Activated CD4-positive, alpha-beta T cell treated with anti-CD3 and anti-CD28 coated beads, Interleukin-2, amount 50 U/mL, for 16 hours (primary cell): ENCODE results near the gene ABI1.

Experiments
- DNase-seq: peaks from one replicate; pipeline ENCODE4 v3.0.0-alpha.2; 2020

The ABI1 gene

DNA sequence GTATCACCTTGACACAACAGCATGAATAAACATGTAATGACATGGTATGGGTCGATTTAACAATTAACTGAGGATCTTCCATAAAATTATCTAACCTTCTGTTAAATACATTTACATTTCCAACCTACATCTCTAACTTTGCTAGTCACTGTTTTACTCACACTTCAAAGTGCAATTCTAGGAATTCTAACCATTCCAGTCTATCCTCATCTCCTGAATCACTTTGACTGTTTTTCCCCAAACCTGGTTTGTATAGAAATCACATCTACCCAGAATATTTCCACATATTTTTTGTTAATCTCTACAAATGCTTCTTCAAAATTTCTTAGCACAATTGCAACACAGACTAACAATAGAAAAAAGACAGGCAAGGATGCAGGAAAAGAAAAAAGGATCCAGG is 6.2 kb downstream of the ABI1 start:
- DNase-seq: no peak

DNA sequence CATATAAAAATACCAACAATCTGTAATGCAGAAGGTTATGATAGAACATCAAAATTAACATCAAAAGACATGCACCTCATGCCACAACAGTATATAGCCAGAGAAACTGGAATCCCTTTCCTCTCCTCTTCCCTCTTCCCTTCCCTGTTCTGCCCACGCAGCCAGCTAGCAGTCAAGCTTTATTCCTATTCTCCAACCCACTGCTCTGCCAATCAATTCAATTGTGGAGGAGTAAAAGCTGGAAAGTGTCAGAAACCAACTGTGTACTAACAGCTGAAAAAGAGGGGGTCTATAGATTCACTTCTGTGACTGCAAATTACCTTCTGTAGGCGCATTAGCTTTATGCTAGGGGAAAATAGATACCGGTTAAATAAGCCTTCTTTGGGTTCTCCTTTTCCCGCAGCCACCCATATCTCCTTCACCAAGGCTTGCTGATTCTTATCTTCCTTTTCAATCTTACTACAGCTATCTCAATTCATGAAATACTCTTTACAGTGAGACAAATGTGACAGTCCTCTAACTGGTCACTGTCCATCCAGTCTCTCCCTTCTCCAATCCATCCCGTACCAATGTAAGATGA is 16.3 kb downstream of the ABI1 start:
- no peak for DNase-seq

DNA sequence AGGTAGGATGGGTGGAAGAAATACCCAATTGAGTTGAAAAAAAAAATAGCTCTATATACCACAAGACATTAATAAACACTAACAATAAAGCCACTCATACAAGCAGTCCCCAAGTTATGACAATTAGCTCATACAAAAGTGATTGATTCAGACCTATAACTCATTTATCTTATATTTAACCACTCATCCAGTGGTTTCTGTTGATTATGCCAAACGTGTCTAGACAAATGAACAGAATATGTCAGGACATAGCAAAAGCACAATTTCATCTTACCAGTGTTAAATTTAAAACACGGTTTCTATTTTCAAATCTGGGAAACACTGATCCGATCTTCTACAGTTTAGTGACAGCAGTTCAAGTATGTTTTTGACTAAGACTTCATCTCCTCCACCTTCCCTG is 17.0 kb downstream of the ABI1 start:
- DNase-seq: no peak

DNA sequence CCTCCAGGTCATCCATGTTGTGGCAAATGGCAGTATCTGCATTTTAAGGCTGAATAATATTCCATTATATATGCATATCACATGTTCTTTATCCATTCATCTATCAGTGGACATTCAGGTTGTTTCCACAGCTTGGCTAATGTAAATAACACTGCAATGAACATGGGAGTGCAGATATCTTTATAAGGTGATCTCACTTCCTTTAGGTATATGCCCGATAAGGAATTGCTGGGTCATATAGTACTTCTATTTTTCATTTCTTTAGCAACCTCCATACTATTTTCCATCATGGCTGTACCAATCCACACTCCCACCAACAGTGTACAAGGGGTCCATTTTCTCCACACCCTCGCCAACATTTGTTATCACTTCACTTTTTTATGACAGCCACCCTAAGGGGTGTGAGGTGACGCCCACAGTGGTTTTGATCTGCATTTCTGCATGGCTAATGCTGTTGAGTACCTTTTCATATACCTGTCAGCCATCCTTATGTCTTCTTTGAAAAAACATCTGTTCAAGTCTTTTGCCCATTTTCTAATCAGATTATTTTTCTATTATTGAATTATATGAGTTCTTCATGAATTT is 18.9 kb downstream of the ABI1 start:
- DNase-seq: no peak

DNA sequence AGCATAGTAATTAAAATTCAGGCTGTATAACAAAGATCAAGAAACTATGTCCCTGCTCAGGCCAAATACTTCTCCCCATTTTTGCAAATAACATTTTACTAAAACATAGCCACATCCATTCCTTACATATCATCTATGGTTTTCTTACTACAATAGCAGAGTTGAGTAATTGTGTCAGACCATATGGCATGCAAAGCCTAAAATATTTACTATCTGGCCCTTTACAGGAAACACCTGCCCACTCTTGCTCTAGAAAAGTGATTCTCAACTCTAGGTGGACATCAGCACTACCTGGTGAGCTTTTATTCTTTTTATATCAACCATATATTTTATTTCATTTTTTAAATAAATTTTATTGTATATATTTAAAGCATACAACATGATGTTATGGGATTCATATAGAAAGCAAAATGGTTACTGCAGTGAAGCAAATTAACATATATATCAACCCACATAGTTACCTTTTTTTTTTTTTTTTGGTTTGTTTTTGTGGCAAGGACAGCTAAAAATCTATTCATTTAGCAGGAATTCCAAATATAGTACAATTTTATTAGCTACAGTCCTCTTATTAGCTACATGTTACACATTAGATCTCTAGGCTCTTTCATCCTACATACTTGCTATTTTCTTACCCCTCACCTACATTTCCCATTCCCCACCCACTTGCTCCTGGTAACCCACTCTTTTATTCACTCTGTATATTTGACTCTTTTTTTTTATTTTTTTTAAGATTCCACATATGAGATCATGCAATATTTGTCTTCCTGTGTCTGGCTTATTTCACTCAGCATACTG is 19.6 kb downstream of the ABI1 start:
- no peak for DNase-seq

DNA sequence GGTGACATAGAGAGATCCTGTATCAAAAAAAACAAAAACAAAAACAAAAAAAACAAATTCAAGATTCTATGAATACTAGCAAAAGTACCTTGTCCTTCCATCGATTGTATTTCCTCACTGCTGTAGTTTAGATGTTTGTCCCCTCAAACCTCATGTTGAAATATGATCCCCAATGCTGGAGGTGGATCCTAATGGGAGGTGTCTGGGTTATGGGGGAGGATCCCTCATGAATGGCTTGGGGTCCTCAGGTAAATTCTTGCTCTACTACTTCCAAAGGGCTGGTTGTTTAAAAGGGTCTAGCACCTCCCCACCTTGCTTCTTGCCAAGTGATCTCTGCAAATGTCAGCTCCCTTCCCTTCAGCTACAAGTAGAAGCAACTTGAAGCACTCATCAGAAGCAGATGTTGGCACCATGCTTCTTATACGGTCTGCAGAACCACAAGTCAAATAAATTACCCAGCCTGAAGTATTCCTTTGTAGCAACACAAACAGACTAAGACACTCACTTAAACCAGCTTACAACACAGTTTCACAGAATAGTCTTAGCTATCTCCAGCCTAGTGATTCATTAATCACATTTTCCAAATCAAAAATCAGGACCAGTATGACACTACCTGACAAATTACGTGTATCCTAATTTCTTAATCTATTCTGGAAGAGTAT is 20.7 kb downstream of the ABI1 start:
- DNase-seq: no peak

DNA sequence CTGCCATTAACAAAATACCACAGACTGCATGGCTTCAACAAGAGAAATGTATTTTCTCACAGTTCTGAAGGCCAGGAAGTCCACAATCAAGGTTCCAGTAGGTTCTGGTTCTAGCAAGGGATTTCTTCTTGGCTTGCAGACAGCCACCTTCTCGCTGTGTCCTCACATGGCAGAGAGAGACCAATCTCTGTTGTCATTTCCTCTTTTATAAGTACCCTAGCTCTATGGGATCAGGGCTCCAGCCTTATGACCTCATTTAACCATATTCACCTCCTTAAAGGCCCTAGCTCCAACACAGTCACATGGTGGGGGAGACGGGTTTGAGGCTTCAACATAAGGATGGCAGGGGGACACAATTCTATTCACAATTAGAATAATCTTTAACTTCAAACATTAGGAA is 23.6 kb downstream of the ABI1 start:
- no peak for DNase-seq

DNA sequence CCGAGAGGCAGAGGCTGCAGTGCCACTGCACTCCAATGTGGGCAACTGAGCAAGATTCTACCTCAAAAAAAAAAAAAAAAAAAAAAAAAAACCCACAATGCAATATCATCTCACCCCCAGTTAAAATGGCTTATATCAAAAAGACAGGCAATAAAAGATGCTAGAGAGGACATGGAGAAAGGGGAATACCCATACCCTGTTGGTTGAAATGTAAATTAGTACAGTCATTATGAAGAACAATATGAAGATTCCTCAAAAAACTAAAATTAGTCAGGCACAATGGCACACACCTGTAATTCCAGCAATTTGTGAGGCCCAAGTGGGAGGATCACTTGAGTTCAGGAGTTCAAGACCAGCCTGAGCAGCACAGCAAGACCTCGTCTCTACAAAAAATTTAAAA is 25.7 kb downstream of the ABI1 start:
- no peak for DNase-seq

DNA sequence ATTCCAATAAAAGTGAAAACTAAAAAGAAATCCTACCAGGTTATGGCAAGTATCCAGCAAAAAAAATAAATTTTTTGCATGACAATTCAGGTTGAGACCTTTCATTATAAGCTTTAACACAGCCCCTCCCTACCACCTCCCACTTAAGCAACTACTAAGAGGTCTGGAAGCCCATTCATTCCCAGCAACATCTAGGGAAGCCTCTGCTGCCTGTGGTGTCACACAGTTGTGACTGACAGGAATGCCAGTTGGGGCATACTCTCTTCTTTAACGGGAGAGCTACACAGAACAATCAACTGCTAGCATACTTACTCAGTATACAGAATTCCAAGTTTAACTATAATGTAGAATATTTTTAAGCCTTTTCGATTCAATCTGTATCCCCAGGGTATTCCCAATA is 27.8 kb downstream of the ABI1 start:
- DNase-seq: no peak

DNA sequence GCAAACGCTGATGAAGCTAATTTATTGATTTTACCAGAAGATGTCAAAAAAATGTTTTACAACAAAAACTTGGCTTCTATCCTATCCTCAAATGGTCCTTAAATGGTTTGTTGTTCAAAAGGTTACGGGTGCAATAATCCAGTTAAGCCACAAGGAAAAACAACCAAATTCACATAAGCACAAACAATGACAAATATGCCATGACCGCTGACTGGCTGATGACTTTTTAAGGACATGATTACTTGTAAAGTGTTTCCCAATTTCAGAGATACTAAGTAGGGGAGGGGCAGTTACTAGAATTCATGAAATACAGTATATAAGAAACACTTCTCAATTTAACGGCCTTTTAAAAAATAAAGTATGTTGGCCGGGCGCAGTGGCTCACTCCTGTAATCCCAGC is 28.8 kb downstream of the ABI1 start:
- no peak for DNase-seq

DNA sequence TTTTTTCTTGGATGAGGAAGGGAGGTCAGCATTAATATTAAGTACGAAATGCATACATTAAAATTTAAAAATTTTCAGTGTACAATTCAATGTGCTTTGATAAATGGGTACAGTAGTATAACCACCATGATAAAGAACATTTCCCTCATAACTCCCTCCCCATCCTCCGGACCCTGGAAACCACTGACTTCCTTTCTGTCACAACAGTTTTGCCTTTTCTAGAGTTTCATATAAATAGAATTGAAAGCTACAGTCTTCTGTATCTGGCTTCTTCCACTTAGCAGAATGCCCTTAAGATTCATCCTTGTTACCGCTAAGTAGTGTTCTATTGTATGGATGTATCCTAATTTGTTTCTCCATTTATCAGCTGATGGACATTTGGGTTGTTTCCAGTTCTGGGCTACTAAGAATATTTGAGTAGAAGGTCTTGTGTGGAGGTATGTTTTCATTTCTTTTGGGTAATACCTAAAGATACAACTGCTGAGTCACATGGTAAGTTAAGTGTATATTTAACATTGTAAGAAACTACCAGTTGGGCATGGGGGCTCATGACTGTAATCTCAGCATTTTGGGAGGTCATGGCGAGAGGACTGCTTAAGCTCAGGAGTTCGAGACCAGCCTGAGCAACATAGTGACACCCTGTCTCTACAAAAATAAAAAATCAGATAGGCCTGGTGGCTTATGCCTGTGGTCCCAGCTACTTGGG is 30.8 kb downstream of the ABI1 start:
- no peak for DNase-seq

DNA sequence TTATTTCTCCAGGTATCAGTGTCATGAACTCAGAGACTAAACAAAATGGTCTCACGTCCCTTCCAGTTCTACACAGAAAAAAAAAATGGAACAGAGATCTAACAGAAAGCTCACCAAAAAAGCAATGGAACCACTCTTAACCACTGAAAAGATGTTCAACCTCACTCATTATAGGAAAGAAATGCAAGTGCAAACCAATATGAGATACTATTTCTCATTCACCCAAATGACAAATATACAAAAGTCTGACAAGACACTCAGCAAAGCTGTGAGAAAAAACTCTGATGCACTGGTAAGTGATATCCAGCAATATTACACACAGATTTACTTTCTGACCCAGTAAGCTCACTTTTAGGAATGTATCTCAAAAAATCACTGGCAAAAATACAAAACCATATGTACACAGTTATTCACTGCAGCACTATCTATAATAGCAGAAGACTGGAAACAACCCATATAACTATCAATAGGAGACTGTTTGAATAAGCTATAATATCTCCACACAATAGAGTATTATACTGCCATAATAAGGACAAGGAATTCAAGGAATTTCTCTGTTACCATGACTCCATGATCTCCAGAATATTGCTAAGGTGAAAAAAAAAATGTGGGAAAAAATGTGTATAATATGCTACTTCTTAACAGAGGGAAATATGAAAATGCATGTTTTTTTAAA is 36.6 kb downstream of the ABI1 start:
- DNase-seq: no peak

DNA sequence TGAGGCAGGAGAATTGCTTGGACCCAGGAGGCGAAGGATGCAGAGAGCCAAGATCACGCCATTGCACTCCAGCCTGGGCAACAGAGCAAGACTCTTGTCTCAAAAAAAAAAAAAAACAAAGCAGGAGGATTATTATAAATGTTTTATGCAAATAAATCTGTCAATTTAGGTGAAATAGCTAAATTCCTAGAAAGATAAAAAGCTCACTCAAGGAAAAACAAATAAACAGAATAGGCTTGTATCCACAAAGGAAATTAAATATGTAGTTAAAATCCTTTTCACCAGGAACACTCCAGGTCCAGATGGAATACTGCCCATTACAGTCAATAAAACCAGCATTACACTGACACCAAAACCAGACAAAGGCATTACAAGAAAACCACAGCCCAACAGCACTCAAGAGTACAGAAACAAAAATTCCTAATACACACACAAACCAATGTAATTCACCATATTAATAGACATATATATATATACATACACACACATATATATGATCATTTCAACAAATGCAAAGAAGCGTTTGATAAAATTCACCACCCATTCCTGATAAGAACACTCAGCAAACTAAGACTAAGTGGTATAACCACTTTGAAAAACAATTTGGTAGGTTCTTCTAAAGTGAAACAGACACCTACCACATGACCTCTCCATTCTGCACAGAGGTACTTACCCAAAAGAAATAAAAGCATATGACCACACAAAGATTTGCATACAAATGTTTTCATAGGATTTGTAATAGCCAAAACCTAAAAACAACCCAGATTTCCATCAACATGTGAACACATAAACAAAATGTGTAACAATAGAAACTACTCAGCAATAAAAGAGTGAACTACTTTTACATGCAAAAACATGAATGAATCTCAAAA is 38.8 kb downstream of the ABI1 start:
- DNase-seq: no peak

DNA sequence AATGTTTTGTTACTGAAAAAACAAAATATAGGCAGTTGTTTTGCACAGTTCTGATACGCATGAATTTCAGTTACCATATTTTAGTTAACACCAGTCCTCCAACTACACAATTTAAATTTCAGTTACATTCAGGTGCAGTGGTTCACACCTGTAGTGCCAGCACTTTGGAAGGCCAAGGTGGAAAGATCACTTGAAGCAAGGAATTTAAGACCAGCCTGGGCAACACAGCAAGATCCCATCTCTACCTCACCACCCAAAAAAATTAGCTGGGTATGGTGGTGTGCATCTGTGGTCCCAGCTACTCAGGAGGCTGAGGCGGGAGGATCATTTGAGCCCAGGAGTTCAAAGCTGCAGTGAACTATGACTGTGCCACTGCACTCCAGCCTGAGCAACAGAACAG is 45.3 kb downstream of the ABI1 start:
- DNase-seq: no peak

DNA sequence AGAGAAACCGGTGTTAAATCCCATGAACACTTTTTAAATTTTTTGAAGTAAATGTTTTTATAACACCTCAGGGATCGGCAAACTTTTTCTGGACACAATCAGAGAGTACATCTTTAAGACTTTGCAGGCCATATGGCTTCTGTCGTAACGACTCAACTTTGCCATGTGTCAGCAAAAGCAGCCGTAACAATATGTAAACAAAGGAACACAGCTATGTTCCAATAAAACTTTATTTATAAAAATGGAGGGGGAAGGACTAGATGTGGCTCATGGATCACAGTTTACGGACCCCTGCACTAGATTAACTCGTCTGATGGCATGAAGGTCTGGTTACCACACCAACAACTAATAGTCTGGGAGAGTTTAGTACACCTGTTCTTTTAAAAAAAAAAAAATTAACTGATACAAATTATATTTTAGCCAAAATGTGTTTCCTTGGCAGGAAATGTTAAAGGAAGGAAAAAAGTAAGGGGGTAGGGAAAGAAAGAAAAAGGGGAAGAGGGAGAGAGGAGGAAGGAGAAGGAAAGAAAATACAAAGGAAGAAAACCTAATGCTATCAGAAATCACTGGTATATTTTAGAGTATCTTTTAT is 50.2 kb downstream of the ABI1 start:
- no peak for DNase-seq

DNA sequence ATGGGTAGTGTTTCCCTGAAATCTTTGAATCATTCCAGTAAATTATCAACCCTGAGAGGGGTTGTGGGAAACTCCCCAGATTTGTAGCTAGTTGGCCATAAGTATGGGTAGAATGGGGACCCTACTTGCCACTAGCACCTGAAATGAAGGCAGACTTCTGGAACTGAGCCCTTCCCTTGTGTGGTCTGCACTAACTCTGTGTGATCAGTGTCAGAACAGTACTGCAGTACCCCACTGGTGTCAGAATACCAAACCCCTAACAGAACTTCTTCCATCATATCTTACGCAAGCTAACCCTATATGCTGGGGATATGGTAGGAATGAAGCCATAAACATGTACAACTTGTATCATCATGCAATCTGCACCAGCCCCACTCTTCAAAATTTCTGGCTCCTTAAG is 50.8 kb downstream of the ABI1 start:
- DNase-seq: no peak

DNA sequence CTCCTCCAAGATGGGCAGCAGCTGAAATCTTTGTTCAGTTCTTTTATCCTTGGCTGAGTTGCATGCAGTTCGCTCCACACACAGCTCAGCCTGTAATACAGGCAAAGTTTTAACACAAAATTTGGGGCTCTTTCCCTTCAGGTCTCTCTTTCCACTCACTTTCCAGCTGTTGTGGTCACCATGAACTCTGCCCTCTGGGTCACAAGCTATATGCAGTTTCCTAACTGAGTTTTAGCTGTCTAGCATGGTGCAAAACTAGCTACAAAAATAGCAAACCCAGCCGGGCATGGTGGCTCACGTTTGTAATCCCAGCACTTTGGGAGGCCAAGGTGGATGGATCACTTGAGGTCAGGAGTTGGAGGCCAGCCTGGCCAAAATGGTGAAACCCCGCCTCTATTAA is 53.2 kb downstream of the ABI1 start:
- DNase-seq: no peak

DNA sequence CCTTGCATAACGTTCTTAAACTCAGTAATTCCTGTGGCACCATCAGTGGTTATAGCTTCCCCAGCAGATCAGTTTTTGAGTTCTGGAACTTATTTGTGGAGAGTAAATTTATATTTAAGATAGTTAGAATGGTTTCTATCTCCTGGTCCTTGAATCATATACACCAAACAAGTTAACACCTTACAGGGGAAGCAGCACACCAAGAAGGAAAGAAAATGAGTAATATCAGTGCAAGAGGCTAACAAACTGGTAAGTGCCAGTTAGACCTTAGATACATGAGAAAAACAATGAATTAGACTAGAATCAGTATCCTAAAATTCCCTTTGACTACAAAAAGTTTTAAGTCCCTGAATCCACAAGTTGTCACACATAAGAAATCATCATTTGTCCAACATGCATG is 54.2 kb downstream of the ABI1 start:
- peak; percentile 39 for DNase-seq

DNA sequence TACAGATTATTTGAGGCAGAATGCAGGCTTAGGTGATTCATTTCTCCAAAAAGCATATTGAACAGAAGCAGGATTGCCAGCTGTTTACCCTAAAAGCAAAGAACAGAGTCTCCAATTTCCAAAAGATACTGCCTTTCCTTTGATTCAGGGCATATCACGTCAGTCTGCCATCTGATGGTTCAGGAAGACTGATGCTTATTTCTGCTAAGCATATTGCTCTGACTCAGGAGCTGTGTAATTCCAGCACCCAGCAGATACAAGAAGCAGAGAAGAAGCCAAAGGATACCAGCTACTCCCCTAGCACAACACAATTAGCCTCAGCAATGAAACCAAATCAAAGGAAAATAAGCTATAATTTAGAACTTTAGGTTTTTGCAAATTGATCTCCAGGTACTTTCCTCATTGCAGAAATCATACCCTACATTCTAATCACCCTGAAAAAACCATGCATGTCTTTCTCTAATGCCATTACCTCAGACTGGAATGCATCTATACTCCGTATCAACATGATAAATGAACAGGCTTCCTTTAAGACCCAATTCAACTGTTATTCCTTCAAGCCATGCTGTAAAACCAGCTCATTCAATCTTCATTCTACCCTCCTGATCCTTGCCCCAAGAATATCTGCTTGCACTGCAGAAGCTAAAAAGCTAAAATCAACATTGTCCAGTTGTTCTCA is 55.1 kb downstream of the ABI1 start:
- DNase-seq: no peak
